22Rv1 (cell line): ENCODE measurements around the gene DBNDD2.

Experiments used
- H3K27ac ChIP-seq: fragments of 450-650 bp; 2 replicates; pipeline ENCODE4 v1.5.1; 2017
- ZFX ChIP-seq: fragments of 450-650 bp; IDR thresholded peaks from 2 replicates; pipeline ENCODE4 v1.6.1; 2017; ENCODE audit warnings: antibody characterized with exemption, borderline replicate concordance
- TF ChIP-seq, protein P1 (sequence below): fragments of 450-650 bp; IDR thresholded peaks from 2 replicates; pipeline ENCODE4 v1.5.1; 2017; ENCODE audit warnings: mild to moderate bottlenecking

Gene DBNDD2

DNA sequence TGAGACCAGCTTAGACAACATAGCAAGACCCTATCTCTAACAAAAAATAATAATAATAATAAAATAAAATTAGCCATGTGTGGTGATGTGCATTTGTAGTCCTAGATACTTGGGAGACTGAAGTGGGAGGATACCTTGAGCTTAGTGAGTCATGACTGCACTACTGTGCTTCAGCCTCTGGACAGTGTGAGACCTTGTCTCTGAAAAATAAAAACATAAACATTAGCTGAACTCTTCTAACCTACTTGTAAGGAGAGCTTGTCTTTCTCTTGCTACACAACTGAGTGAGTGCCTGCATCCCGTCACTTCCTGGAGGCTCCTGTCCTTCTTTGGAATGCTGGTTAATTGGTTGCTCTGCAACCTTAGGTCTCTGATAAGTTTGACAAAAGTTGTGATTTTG lies 5.1 kb upstream of the DBNDD2 start:
- TF ChIP-seq, protein P1, sequence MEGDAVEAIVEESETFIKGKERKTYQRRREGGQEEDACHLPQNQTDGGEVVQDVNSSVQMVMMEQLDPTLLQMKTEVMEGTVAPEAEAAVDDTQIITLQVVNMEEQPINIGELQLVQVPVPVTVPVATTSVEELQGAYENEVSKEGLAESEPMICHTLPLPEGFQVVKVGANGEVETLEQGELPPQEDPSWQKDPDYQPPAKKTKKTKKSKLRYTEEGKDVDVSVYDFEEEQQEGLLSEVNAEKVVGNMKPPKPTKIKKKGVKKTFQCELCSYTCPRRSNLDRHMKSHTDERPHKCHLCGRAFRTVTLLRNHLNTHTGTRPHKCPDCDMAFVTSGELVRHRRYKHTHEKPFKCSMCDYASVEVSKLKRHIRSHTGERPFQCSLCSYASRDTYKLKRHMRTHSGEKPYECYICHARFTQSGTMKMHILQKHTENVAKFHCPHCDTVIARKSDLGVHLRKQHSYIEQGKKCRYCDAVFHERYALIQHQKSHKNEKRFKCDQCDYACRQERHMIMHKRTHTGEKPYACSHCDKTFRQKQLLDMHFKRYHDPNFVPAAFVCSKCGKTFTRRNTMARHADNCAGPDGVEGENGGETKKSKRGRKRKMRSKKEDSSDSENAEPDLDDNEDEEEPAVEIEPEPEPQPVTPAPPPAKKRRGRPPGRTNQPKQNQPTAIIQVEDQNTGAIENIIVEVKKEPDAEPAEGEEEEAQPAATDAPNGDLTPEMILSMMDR = no peak
- TF ChIP-seq ZFX = no peak

DNA sequence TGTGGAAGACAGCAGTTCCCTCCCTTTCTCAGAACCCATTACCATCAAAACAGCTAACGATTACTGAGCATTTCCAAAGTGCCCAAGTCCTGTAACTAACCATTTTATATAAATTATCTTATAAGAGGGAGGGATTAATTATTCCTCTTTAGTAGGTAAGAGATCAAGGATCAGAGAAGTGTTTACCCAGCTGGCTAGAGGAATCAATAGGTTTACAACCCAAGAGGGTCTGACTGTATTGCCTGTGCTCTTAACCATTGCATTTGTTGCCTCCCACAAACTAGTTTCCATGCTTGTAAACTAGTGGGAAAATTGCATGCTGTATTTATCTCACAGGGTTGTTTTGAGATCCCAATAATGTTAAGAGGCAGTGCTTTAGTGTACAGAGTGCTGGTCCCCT lies 3.7 kb upstream of the DBNDD2 start:
- H3K27ac ChIP-seq = no peak overlapping the region
- TF ChIP-seq, protein P1 = no peak
- no peak for TF ChIP-seq ZFX

More for the DNA sequence above, 5.1 kb upstream of the DBNDD2 start:
- no peak overlapping the region for H3K27ac ChIP-seq

DNA sequence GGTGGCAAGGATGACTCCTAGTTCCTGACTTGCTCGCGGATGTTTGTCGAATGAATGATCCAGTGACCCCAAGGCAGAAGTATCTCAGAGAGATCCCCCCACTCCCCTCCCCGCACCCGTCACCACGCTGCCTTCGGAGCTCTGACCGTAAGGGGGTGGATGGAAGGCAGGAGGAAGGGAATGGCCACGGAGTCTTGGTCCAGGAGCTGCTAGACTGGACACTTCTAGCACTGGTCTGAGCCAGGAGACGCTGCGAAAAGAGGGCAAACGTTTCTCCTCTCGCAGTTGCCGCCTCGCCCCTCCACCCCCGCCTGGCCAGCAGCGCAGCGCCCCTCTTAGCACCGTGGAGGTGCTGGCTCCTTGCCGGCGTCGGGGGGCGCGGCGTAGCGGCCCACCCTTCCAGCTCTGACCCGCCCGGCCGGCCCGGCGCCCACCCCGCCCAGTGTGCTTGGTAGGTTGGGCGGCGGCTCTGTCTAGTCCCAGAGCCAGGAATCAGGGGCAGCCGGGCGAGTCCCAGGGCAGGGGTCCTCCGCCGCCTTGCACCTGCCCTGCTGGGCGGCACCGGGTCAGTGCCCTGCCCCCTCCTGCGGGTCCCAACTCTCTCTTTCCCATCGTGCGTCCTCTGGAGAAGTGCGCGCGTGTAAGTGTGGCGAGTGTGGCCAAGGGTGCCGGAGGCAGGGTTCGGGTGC lies 2.4 kb upstream of the DBNDD2 start:
- H3K27ac ChIP-seq = no peak overlapping the region

DNA sequence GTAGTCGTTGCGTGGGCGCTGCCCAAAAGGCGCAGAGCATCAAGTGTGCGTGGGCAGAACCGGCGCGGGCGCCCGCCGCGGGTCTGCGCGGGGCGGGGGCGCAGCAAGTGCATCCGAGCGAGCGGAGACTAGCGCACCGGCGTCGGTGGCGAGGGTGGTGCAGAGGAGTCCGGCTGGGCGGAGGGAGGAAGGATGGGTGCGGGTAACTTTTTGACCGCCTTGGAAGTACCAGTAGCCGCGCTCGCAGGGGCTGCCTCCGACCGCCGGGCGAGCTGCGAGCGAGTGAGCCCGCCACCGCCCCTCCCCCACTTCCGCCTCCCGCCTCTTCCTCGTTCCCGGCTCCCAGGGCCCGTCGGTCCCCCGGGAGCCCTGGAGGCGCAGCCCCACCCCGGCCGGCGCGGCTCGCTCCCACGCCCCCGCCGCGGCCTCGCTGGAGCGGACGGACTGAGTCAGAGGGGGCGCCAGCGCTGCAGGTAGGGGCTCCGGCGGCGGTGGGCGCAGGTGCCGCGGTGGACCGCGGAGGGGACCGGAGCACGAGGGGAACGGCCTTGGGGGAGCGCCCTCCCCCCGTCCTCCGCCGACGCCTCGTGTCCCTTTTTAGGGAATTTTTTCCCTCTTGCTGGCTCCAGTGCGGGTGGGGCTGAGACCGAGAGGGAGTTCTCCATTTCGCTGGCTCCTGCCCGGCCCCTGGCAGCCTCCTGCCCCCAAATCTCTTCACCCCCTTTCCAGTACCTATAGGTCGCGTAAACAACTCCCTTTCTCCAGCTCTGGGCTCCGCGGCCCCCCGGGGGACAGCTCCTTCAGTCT lies 1.6 kb upstream of the DBNDD2 start:
- no peak for TF ChIP-seq ZFX
- TF ChIP-seq, protein P1 = no peak
- no peak overlapping the region for H3K27ac ChIP-seq

More for the DNA sequence above, 2.4 kb upstream of the DBNDD2 start:
- TF ChIP-seq ZFX = no peak
- TF ChIP-seq, protein P1 = no peak

DNA sequence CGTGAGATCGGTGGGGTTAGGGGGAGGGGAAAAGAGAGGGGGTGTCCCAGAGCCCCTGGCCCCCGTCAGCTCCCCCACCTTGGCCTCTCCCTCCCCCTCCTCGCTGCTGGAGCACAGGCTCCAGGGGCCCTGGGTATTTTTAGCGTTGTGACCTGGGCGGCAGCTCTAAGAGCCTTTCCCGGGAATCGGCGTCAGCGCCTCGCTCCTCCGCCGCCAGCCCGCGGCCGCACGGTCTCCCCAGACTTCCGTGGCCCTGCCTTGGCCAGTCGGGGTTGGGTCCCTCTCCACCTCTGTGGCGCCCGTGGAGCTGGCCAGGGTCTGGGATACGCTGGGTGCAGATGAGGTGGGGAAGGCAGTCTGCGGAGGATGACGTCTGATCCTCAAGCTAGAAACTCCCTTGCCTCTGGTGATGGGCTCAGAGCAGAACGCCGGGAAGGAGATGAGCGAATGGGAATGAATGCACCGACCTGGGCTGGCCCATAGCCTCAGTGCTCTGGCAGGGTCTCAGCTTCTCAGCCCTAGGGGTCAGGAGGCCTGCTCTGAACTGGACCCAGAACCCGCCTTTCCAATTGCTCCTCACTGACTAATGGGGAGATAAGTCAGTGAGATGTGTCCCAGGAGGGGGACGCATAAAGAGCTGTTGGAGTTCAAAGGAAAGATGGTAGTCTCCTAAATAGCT lies 883 bp upstream of the DBNDD2 start:
- TF ChIP-seq ZFX = no peak
- TF ChIP-seq, protein P1 = no peak
- H3K27ac ChIP-seq = no peak overlapping the region

DNA sequence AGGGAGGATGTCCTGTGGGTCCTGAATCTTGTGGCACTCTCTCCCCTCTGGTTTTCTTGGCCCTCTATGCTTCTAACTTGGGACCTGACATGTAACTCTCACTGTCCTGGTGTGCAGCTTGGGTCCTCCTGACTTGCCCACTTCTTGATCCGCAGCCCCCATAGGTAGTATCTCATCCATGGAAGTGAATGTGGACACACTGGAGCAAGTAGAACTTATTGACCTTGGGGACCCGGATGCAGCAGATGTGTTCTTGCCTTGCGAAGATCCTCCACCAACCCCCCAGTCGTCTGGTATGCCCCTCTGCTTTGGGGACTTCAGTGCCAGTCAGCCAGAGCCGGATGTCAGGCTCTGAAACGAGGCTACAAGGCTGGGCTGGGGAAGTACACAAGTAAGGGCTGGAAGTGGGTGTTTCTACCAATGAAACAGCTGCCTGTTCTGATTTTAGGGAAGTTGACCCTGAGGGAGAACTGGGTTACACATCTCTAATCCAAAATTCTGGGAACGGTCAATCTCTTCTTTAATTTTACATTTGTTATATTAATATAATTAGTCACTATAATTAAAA lies 641 bp downstream of the DBNDD2 start:
- H3K27ac ChIP-seq = no peak overlapping the region
- TF ChIP-seq, protein P1 = no peak
- no peak for TF ChIP-seq ZFX
